GM12878 (cell line): ENCODE data around the gene TMEM235. TPM values are rescaled to one million over a fixed set of nuclear protein-coding genes. Genes with fewer than 3 reads are reported as not detected.

ENCODE experiments used
- ATAC-seq: fragments of 200-7000 bp; cut with Tn5 transposase; 3 replicates; pipeline ENCODE4 v1.9.1; 2020; ENCODE audit warnings: mild to moderate bottlenecking, moderate library complexity
- BruUV-seq: library from RNA; stranded (reverse); fragments of 400-500 nt; replicated peaks from 2 replicates; lab custom pipeline; 2021; lab: Mats Ljungman, UMichigan
- CTCF ChIA-PET: fragments of 300-600 bp; sonication (Branson Sonifier 250); formaldehyde crosslinking; extraction: SDS; loops from one replicate; lab custom pipeline; 2021; ENCODE audit warnings: inconsistent platforms; lab: Yijun Ruan, JAX
- POLR2A ChIA-PET: fragments of 350-600 bp; formaldehyde crosslinking; extraction: SDS; loops from one replicate; lab custom pipeline; 2021; ENCODE audit warnings: inconsistent platforms; lab: Charles Lee
- RAD21 ChIA-PET: fragments of 300-600 bp; sonication (Branson Sonifier 250); formaldehyde crosslinking; loops from one replicate; lab custom pipeline; 2023; ENCODE audit warnings: antibody characterized with exemption; ENCODE audit not compliant: unreplicated experiment; lab: Charles Lee
- SMC1A ChIA-PET: fragments of 300-600 bp; sonication (Branson Sonifier 250); formaldehyde crosslinking; loops from one replicate; lab custom pipeline; 2023; ENCODE audit not compliant: unreplicated experiment, uncharacterized antibody; lab: Charles Lee
- DNase-seq: peaks from one replicate; pipeline ENCODE4 v3.0.0-alpha.2; 2011; ENCODE audit warnings: low read depth, low spot score
- FAIRE-seq: peaks from 3 replicates; lab custom pipeline; 2011; peaks lifted over from hg19 to GRCh38; lab: Jason Lieb, UNC
- H2AFZ ChIP-seq: 2 replicates; pipeline ENCODE4 v1.6.0; 2011; ENCODE audit warnings: low read depth, low read length, control low read depth; ENCODE audit not compliant: control insufficient read depth
- H3K27ac ChIP-seq: 2 replicates; pipeline ENCODE4 v1.5.1; 2011; ENCODE audit warnings: control low read depth; ENCODE audit not compliant: control insufficient read depth, insufficient read depth
- H3K27me3 ChIP-seq, 2 experiments: replicated peaks in 1 of 2; 2 replicates each; pipeline versions ENCODE4 v1.6.0 to v1.6.1; 2011; ENCODE audit warnings: low read length in 1 of 2; ENCODE audit not compliant: control insufficient read depth in 2 of 2, insufficient read depth in 2 of 2
- H3K36me3 ChIP-seq, 2 experiments: 2 replicates each; pipeline ENCODE4 v1.5.1; 2011; ENCODE audit warnings: low read length in 1 of 2; ENCODE audit not compliant: control insufficient read depth in 2 of 2, insufficient read depth in 2 of 2
- H3K4me1 ChIP-seq: 2 replicates; pipeline ENCODE4 v1.6.1; 2011; ENCODE audit warnings: mild to moderate bottlenecking, low read length, moderate library complexity, mixed read lengths; ENCODE audit not compliant: control insufficient read depth, insufficient read depth
- H3K4me2 ChIP-seq: 2 replicates; pipeline ENCODE4 v1.6.0; 2011; ENCODE audit warnings: control low read depth; ENCODE audit not compliant: control insufficient read depth, insufficient read depth
- H3K4me3 ChIP-seq: fragments of 200-600 bp; sonication (generic); 2 replicates; pipeline ENCODE4 v1.5.1; 2016
- H3K79me2 ChIP-seq: 2 replicates; pipeline ENCODE4 v1.6.0; 2011; ENCODE audit warnings: low read length; ENCODE audit not compliant: control insufficient read depth, insufficient read depth
- H3K9ac ChIP-seq: 2 replicates; pipeline ENCODE4 v1.8.0; 2011; ENCODE audit warnings: low read length, control low read depth, mixed read lengths; ENCODE audit not compliant: control insufficient read depth, insufficient read depth
- H3K9me3 ChIP-seq: replicated peaks from 3 replicates; pipeline ENCODE4 v1.5.1; 2011; ENCODE audit warnings: mild to moderate bottlenecking, low read length; ENCODE audit not compliant: control insufficient read depth, insufficient read depth
- H4K20me1 ChIP-seq: 2 replicates; pipeline ENCODE4 v1.6.0; 2011; ENCODE audit not compliant: control insufficient read depth, insufficient read depth
- BACH1 ChIP-seq: fragments of 450-650 bp; IDR thresholded peaks from 2 replicates; pipeline ENCODE4 v1.6.1; 2017; ENCODE audit warnings: mild to moderate bottlenecking, borderline replicate concordance
- CBX5 ChIP-seq: sonication (generic); IDR thresholded peaks from 2 replicates; pipeline ENCODE4 v1.6.1; 2016; ENCODE audit warnings: low read depth, moderate library complexity, mild to moderate bottlenecking, inconsistent platforms
- CREB1 ChIP-seq: IDR thresholded peaks from 2 replicates; pipeline ENCODE4 v1.6.1; 2012; ENCODE audit warnings: low read depth, mild to moderate bottlenecking, inconsistent platforms
- IRF4 ChIP-seq: IDR thresholded peaks from 2 replicates; pipeline ENCODE4 v1.6.1; 2011; ENCODE audit warnings: low read depth, low read length
- KLF5 ChIP-seq: fragments of 450-650 bp; IDR thresholded peaks from 2 replicates; pipeline ENCODE4 v1.6.1; 2014; ENCODE audit warnings: mild to moderate bottlenecking; ENCODE audit not compliant: partially characterized antibody
- ZNF24 ChIP-seq: fragments of 450-650 bp; IDR thresholded peaks from 2 replicates; pipeline ENCODE4 v1.6.1; 2017; ENCODE audit warnings: antibody characterized with exemption, mild to moderate bottlenecking
- ZNF274 ChIP-seq: IDR thresholded peaks from one replicate; pipeline ENCODE4 v1.8.0; 2011; ENCODE audit not compliant: insufficient read length, insufficient read depth
- WGBS: methylation state at CpG from one replicate; pipeline ENCODE4 v1.1.6; 2016; ENCODE audit warnings: low lambda C conversion rate; ENCODE audit not compliant: insufficient replicate concordance, insufficient coverage; ENCODE audit errors: missing lambda C conversion rate; 5-methylcytosine and 5-hydroxymethylcytosine counted together
- in situ Hi-C: fragments of 300-500 bp; cut with MboI; formaldehyde crosslinking; loops from 9 replicates; pipeline ENCODE4 v1.14.3; 2018; ENCODE audit warnings: mixed read lengths
- intact Hi-C: fragments of 100-400 bp; cut with micrococcal nuclease; formaldehyde crosslinking; loops from one replicate; pipeline ENCODE4 v1.14.2; 2022; ENCODE audit not compliant: unreplicated experiment
- polyA plus RNA-seq, 11 experiments: library from polyadenylated mRNA; depleted of rRNA in 4 of 11; unstranded in 6 of 11; stranded (reverse) in 5 of 11; fragments of >200 nt; fragmentation: Nextera tagmentation in 4 of 11; fragmentation: Illumina TruSeq in 1 of 11; extraction: Ambion mirVana in 4 of 11; extraction: Trizol in 1 of 11; gene quantifications; 1 replicate in 1 of 11; 2 replicates in 10 of 11; pipeline versions ENCODE4 v1.2.1 to v1.2.3, GENCODE V29; 2011 to 2016; ENCODE audit warnings: inconsistent platforms in 2 of 11, missing spikeins in 2 of 11, low read depth in 1 of 11
- total RNA-seq, 4 experiments: library from RNA; depleted of rRNA in 3 of 4; stranded (reverse); fragments of >200 nt in 3 of 4; fragmentation: Illumina TruSeq in 1 of 4; extraction: Trizol in 1 of 4; gene quantifications; 2 replicates each; pipeline versions ENCODE4 v1.2.1 to v1.2.3, GENCODE V29; 2013 to 2021
- TF ChIP-seq, protein P1 (sequence below): fragments of 450-650 bp; IDR thresholded peaks from 2 replicates; pipeline ENCODE4 v1.6.1; 2017; ENCODE audit warnings: antibody characterized with exemption, mild to moderate bottlenecking, moderate library complexity

The TMEM235 gene
- total and polyA plus RNA-seq, 10 of the 15 experiments (the other 5 are each of a cell fraction or from before 2014, with no cell fraction given): not detected

DNA sequence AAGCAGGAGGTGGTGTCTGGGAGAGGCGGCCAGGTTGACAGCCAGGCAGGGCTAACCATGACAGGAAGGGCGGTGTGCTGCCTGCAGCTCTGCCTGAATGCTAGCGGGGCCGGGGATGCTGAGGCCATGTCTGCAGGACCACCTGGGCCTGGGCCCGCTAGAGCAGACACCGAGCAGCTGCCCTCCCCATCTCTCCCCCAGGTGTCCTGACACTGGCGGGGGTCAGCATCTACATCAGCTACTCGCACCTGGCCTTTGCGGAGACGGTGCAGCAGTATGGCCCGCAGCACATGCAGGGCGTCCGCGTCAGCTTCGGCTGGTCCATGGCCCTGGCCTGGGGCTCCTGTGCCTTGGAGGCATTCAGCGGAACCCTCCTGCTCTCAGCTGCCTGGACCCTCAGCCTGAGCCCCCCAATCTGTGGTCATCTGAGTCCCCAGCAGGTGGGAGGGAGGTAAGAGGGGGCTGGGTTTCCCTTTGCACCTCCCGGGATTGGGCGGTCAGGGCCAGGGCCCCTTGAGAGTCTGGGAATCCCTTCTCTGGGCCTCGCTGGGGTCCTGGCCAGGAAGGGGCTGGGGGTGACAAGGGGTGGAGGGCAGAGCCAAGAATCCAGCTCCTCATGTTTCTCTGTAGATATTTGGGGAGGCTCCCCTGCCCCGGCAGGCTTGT is 7.5 kb downstream of the TMEM235 start:
- Histone ChIP-seq H3K4me1 (peaks cover 20% of the 10 kb centered on the region), H2AFZ (no peak overlapping the region), H3K9me3 (no peaks in the 10 kb centered on the region), H3K9ac (no peak overlapping the region), H3K79me2 (no peaks in the 10 kb centered on the region), H3K4me2 (no peak overlapping the region), H3K4me3 (no peak overlapping the region), H3K36me3 (no peaks in the 10 kb centered on the region), H3K27me3 (no peaks in the 10 kb centered on the region; a peak in 1 of 4 replicates), H3K27ac (no peak overlapping the region), H4K20me1 (no peaks in the 10 kb centered on the region)
- POLR2A ChIA-PET: interaction anchor here (1.4 kb wide), 1 partner anchor 12 kb away, joined by 3 read pairs; no protein-coding TSS in a partner anchor
- RAD21 ChIA-PET: interaction anchor here (0.6 to 0.9 kb wide), 2 partner anchors 99 to 129 kb away, joined by 3 read pairs; no protein-coding TSS in a partner anchor
- DNase-seq: no peak
- no peak for FAIRE-seq
- intact Hi-C loops: no loop called here
- TF ChIP-seq KLF5: no peak
- TF ChIP-seq, protein P1, sequence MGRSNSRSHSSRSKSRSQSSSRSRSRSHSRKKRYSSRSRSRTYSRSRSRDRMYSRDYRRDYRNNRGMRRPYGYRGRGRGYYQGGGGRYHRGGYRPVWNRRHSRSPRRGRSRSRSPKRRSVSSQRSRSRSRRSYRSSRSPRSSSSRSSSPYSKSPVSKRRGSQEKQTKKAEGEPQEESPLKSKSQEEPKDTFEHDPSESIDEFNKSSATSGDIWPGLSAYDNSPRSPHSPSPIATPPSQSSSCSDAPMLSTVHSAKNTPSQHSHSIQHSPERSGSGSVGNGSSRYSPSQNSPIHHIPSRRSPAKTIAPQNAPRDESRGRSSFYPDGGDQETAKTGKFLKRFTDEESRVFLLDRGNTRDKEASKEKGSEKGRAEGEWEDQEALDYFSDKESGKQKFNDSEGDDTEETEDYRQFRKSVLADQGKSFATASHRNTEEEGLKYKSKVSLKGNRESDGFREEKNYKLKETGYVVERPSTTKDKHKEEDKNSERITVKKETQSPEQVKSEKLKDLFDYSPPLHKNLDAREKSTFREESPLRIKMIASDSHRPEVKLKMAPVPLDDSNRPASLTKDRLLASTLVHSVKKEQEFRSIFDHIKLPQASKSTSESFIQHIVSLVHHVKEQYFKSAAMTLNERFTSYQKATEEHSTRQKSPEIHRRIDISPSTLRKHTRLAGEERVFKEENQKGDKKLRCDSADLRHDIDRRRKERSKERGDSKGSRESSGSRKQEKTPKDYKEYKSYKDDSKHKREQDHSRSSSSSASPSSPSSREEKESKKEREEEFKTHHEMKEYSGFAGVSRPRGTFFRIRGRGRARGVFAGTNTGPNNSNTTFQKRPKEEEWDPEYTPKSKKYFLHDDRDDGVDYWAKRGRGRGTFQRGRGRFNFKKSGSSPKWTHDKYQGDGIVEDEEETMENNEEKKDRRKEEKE: no peak
- no peak for TF ChIP-seq ZNF24
- TF ChIP-seq CBX5: no peak
- TF ChIP-seq IRF4: no peak
- TF ChIP-seq ZNF274: no peak
- TF ChIP-seq CREB1: no peak
- no peak for TF ChIP-seq BACH1
- CTCF ChIA-PET: interaction anchor here (2.7 kb wide), 1 partner anchor 12 kb away, joined by 13 read pairs; no protein-coding TSS in a partner anchor
- ATAC-seq: no peak
- in situ Hi-C loops: no loop called here
- SMC1A ChIA-PET: interaction anchor here (1.2 to 3.3 kb wide), 2 partner anchors 11 to 33 kb away, joined by 3 to 13 read pairs; no protein-coding TSS in a partner anchor
- BruUV-seq: no TSS peak
- WGBS: 64% methylated on average over 20 of the region's 20 CpGs
